Neural progenitor cell (in vitro differentiated cells): ENCODE measurements around the gene FMNL2. TPM values are rescaled to one million over a fixed set of nuclear protein-coding genes. Genes with fewer than 3 reads are reported as not detected.

Experiments
- DNase-seq: peaks from one replicate; pipeline ENCODE4 v3.0.0-alpha.2; 2016; ENCODE audit warnings: low spot score
- H2AFZ ChIP-seq: fragments of 200-600 bp; sonication (generic); replicated peaks from 2 replicates; pipeline ENCODE4 v1.6.1; 2016; ENCODE audit warnings: antibody characterized with exemption
- H3F3A ChIP-seq: fragments of 200-600 bp; sonication (generic); 2 replicates; pipeline ENCODE4 v1.6.1; 2016; ENCODE audit warnings: antibody characterized with exemption, low read depth
- H3K27ac ChIP-seq: fragments of 200-600 bp; sonication (generic); 2 replicates; pipeline ENCODE4 v1.5.1; 2016; ENCODE audit warnings: mild to moderate bottlenecking
- H3K27me3 ChIP-seq: fragments of 200-600 bp; sonication (generic); 2 replicates; pipeline ENCODE4 v1.6.1; 2016; ENCODE audit warnings: mild to moderate bottlenecking, moderate library complexity
- H3K36me3 ChIP-seq: fragments of 200-600 bp; sonication (generic); 2 replicates; pipeline ENCODE4 v1.5.1; 2016
- H3K4me1 ChIP-seq: fragments of 200-600 bp; sonication (generic); 2 replicates; pipeline ENCODE4 v1.6.1; 2016; ENCODE audit warnings: mixed run types
- H3K4me2 ChIP-seq: fragments of 200-600 bp; sonication (generic); 2 replicates; pipeline ENCODE4 v1.6.1; 2016
- H3K4me3 ChIP-seq: fragments of 200-600 bp; sonication (generic); 2 replicates; pipeline ENCODE4 v1.5.1; 2016
- H3K79me2 ChIP-seq: fragments of 200-600 bp; sonication (generic); 2 replicates; pipeline ENCODE4 v1.6.1; 2016; ENCODE audit warnings: low read depth
- H3K9ac ChIP-seq: fragments of 200-600 bp; sonication (generic); 2 replicates; pipeline ENCODE4 v1.6.1; 2016
- H3K9me3 ChIP-seq: fragments of 200-600 bp; sonication (generic); 2 replicates; pipeline ENCODE4 v1.5.1; 2016; ENCODE audit warnings: low read depth
- H4K20me1 ChIP-seq: fragments of 200-600 bp; sonication (generic); 2 replicates; pipeline ENCODE4 v1.6.1; 2016; ENCODE audit warnings: low read depth
- H3K27ac Mint-ChIP-seq: 3 replicates; pipeline ENCODE4 v1.8.0; 2021; ENCODE audit warnings: mixed read lengths
- H3K27me3 Mint-ChIP-seq: 2 replicates; pipeline ENCODE4 v1.8.0; 2022; ENCODE audit warnings: low read depth, mild to moderate bottlenecking, inconsistent platforms, moderate library complexity, mixed read lengths; ENCODE audit not compliant: insufficient read depth
- H3K36me3 Mint-ChIP-seq: 3 replicates; pipeline ENCODE4 v1.8.0; 2021; ENCODE audit warnings: mixed read lengths
- H3K4me1 Mint-ChIP-seq: 3 replicates; pipeline ENCODE4 v1.8.0; 2021; ENCODE audit warnings: mixed read lengths
- H3K4me3 Mint-ChIP-seq: 3 replicates; pipeline ENCODE4 v1.8.0; 2021; ENCODE audit warnings: mild to moderate bottlenecking, moderate library complexity, mixed read lengths
- H3K9me3 Mint-ChIP-seq: 3 replicates; pipeline ENCODE4 v1.8.0; 2020; ENCODE audit warnings: mixed read lengths
- EZH2 ChIP-seq: fragments of 200-600 bp; sonication (generic); IDR thresholded peaks from 2 replicates; pipeline ENCODE4 v1.6.1; 2017; ENCODE audit warnings: antibody characterized with exemption, mild to moderate bottlenecking, moderate library complexity
- EZH2phosphoT487 ChIP-seq: fragments of 200-600 bp; sonication (generic); IDR thresholded peaks from 2 replicates; pipeline ENCODE4 v1.6.1; 2017; ENCODE audit warnings: antibody characterized with exemption
- total RNA-seq: library from RNA; depleted of rRNA; stranded (reverse); fragments of >200 nt; gene quantifications from 2 replicates; pipeline ENCODE4 v1.2.3, GENCODE V29; 2015; ENCODE audit warnings: low replicate concordance
- TF ChIP-seq, protein P1 (sequence below): fragments of 200-600 bp; sonication (generic); IDR thresholded peaks from 2 replicates; pipeline ENCODE4 v1.5.1; 2017; ENCODE audit warnings: antibody characterized with exemption, mild to moderate bottlenecking

Gene FMNL2
- total RNA-seq, 1 donor from 2014 or later, result 99.7 TPM

DNA sequence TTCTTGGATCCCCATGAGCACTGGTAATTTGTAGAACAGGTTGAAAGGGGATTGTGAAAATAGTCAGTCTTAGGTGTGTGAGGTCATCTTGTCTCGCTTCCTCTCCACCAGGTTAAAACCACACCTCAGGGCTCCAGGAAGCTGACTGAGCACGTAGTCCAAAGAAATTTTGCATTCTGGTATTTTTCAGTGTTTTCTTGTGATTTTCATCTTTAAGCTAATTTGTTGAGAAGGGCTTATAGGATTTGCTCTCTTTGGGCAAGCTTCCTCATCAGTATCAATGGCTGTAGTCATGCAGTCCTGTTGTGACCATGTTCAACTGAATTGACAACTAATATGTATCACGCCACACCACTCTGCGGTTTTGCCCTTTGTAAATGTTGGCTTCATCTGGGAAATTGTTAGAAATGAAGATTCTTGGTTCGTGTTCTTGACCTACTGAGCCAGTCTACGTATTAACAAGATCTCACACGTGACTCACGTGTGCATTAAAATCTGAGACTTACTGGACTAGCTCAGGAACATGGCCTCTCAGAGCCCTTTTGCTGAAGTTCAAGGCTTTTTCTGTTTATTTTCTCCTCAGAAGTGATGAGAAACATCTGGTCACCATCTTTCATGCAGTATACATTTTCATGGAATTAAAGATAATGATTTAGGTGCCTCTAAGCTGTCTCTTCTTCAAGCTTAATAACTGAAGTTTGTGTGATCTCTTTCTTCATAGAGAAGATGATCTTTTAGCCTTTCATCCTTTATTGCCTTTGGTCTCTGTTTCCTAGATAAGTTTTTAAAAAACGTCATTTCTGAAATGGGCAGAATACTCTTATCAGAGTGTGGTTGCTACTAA is 32.8 kb downstream of the FMNL2 start:
- no peak overlapping the region for H3K27ac ChIP-seq
- no peaks in the 10 kb centered on the region for H3K27me3 ChIP-seq
- peaks cover 93% of the 10 kb centered on the region for H4K20me1 ChIP-seq
- H3K4me1 Mint-ChIP-seq, result peaks cover 18% of the 10 kb centered on the region
- TF ChIP-seq EZH2 (no peak), EZH2phosphoT487 (no peak)
- TF ChIP-seq, protein P1, sequence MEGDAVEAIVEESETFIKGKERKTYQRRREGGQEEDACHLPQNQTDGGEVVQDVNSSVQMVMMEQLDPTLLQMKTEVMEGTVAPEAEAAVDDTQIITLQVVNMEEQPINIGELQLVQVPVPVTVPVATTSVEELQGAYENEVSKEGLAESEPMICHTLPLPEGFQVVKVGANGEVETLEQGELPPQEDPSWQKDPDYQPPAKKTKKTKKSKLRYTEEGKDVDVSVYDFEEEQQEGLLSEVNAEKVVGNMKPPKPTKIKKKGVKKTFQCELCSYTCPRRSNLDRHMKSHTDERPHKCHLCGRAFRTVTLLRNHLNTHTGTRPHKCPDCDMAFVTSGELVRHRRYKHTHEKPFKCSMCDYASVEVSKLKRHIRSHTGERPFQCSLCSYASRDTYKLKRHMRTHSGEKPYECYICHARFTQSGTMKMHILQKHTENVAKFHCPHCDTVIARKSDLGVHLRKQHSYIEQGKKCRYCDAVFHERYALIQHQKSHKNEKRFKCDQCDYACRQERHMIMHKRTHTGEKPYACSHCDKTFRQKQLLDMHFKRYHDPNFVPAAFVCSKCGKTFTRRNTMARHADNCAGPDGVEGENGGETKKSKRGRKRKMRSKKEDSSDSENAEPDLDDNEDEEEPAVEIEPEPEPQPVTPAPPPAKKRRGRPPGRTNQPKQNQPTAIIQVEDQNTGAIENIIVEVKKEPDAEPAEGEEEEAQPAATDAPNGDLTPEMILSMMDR, result no peak
- no peaks in the 10 kb centered on the region for H3K9me3 ChIP-seq
- no peak overlapping the region for H3K9ac ChIP-seq
- H3K27ac Mint-ChIP-seq, result no peak overlapping the region
- H2AFZ ChIP-seq, result no peak overlapping the region
- peaks cover 97% of the 10 kb centered on the region for H3K79me2 ChIP-seq
- H3K36me3 ChIP-seq, result no peaks in the 10 kb centered on the region
- no peak overlapping the region for H3K4me2 ChIP-seq
- peaks cover 19% of the 10 kb centered on the region for H3K36me3 Mint-ChIP-seq
- H3K9me3 Mint-ChIP-seq, result peaks cover 14% of the 10 kb centered on the region
- no peak overlapping the region for H3K4me3 ChIP-seq
- H3K4me1 ChIP-seq, result peaks cover 17% of the 10 kb centered on the region
- no peak for DNase-seq
- H3K4me3 Mint-ChIP-seq, result no peak overlapping the region
- no peaks in the 10 kb centered on the region for H3F3A ChIP-seq
- no peaks in the 10 kb centered on the region for H3K27me3 Mint-ChIP-seq

DNA sequence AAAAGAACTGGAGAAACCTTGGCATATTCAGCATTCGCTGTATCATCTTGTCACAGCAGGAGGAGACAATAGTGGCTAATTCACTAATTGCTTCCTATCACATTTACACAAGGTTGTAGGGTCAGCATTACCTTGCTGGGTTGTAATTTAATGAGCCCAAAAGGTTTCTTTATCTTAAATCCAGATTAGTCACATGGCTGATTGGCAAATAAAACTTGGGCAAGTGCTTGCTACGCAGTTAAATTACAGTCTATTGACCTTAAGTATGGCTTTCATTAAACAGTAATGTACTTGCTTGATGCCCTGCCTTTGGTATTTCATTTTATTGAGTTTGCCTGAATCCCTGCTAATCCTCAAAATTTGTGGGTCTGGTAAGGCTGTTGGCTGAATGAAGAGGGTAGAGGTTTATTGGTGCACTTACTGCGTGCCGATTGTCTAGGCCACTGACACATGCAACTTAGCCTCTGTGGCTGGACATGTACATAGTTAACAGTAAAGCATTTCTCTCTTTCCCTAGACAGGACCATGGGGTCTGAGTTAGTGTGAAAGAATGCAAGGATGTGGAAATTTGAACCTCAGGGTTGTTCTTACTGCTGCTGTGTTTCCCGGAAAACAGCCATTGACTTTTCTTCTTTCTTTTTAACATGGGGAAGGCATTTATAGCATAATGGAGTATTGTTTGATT is 34.3 kb downstream of the FMNL2 start:
- H3K27ac ChIP-seq, result no peak overlapping the region
- Mint-ChIP-seq H3K4me1 (peaks cover 18% of the 10 kb centered on the region), H3K36me3 (peaks cover 21% of the 10 kb centered on the region), H3K27me3 (no peaks in the 10 kb centered on the region), H3K9me3 (peaks cover 12% of the 10 kb centered on the region), H3K27ac (no peak overlapping the region), H3K4me3 (no peak overlapping the region)
- peaks cover 17% of the 10 kb centered on the region for H3K4me1 ChIP-seq
- H3K36me3 ChIP-seq, result no peaks in the 10 kb centered on the region
- no peak overlapping the region for H2AFZ ChIP-seq
- peaks cover 97% of the 10 kb centered on the region for H4K20me1 ChIP-seq
- no peaks in the 10 kb centered on the region for H3K27me3 ChIP-seq
- no peak overlapping the region for H3K9ac ChIP-seq
- H3K4me3 ChIP-seq, result no peak overlapping the region
- TF ChIP-seq, protein P1, result no peak
- TF ChIP-seq EZH2phosphoT487, result no peak
- no peak for TF ChIP-seq EZH2
- H3K79me2 ChIP-seq, result peaks cover 97% of the 10 kb centered on the region
- DNase-seq, result no peak
- no peaks in the 10 kb centered on the region for H3F3A ChIP-seq
- H3K4me2 ChIP-seq, result no peak overlapping the region
- H3K9me3 ChIP-seq, result no peaks in the 10 kb centered on the region

DNA sequence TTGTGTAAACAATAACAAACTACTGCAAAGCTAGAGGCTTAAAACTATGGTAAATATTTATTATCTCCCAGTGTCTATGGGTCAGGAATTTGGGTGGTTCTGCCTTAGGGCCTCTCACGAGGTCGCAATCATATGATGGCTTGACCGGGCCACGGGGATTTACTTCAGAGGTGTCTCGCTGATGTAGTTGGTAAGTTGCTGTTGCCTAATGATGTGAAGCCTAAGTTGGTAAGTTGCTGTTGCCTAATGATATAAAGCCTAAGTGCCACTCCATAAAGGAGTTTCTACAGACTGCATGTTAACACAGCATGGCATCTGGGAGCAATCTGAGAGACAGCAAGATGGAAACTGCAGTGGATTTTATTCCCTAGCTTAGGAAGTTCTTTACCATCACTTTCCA is 35.8 kb downstream of the FMNL2 start:
- TF ChIP-seq, protein P1, result no peak
- TF ChIP-seq EZH2 (no peak), EZH2phosphoT487 (no peak)
- H3K36me3 Mint-ChIP-seq, result peaks cover 22% of the 10 kb centered on the region
- peaks cover 97% of the 10 kb centered on the region for H4K20me1 ChIP-seq
- peaks cover 17% of the 10 kb centered on the region for H3K4me1 ChIP-seq
- no peak overlapping the region for H3K27ac Mint-ChIP-seq
- no peaks in the 10 kb centered on the region for H3K36me3 ChIP-seq
- no peak overlapping the region for H3K4me2 ChIP-seq
- H3K9me3 Mint-ChIP-seq, result peaks cover 9% of the 10 kb centered on the region
- H3K79me2 ChIP-seq, result peaks cover 97% of the 10 kb centered on the region
- no peak overlapping the region for H3K9ac ChIP-seq
- no peaks in the 10 kb centered on the region for H3F3A ChIP-seq
- peaks cover 18% of the 10 kb centered on the region for H3K4me1 Mint-ChIP-seq
- no peak for DNase-seq
- H3K27me3 Mint-ChIP-seq, result no peaks in the 10 kb centered on the region
- no peak overlapping the region for H3K27ac ChIP-seq
- H3K27me3 ChIP-seq, result no peaks in the 10 kb centered on the region
- H3K9me3 ChIP-seq, result no peaks in the 10 kb centered on the region
- H3K4me3 ChIP-seq, result no peak overlapping the region
- H3K4me3 Mint-ChIP-seq, result no peak overlapping the region
- no peak overlapping the region for H2AFZ ChIP-seq
